Measurements from ENCODE around the gene LRRC47. TPM values are rescaled to one million over a fixed set of nuclear protein-coding genes. Genes with fewer than 3 reads are reported as not detected.

LRRC47 gene
- polyA plus RNA-seq, 1 donor from 2014 or later: 59.2 TPM

- Histone ChIP-seq H3F3A (ENCODE audit: insufficient read depth, low read length, poor library complexity, severe bottlenecking) (no peaks in the 10 kb centered on the region), H4K20me1 (ENCODE audit: insufficient read depth) (no peaks in the 10 kb centered on the region), H3K4me3 (ENCODE audit: low read length) (no peak overlapping the region), H3K9me2 (ENCODE audit: insufficient read depth, low read length) (no peaks in the 10 kb centered on the region), H3K36me3 (ENCODE audit: insufficient read depth, low read length) (no peaks in the 10 kb centered on the region), H2AFZ (ENCODE audit: low read depth, low read length) (no peak overlapping the region), H3K27ac (ENCODE audit: low read length) (no peak overlapping the region), H3K79me2 (replicated peaks; ENCODE audit: insufficient read depth, low read length) (no peaks in the 10 kb centered on the region), H3K4me2 (ENCODE audit: low read length) (no peak overlapping the region), H3K9me3 (ENCODE audit: low read length) (no peaks in the 10 kb centered on the region), H3K9ac (ENCODE audit: low read length) (no peak overlapping the region), H3K27me3 (ENCODE audit: insufficient read depth, low read depth, low read length) (no peaks in the 10 kb centered on the region)
- no peak for TF ChIP-seq EP300 (conservative IDR thresholded peaks at IDR 0.05; ENCODE audit: poor library complexity, severe bottlenecking)
- no peak for TF ChIP-seq TAF1 (IDR thresholded peaks at IDR 0.05; ENCODE audit: low read depth)
- no peak for TF ChIP-seq POLR2AphosphoS5 (IDR thresholded peaks at IDR 0.05)
- no peak for TF ChIP-seq MXI1 (conservative IDR thresholded peaks at IDR 0.05; ENCODE audit: poor library complexity, severe bottlenecking)
- no peak for TF ChIP-seq REST (IDR thresholded peaks at IDR 0.05; ENCODE audit: borderline replicate concordance)
- no peak for TF ChIP-seq SMC3 (conservative IDR thresholded peaks at IDR 0.05; ENCODE audit: poor library complexity)
These were observed 8.3 kb downstream of the LRRC47 start for GRCh38 chr1:3787745-3788605.

GRCh38 chr1:3787349-3787715 lies 9.0 kb downstream of the LRRC47 start:
- H3K9ac ChIP-seq (ENCODE audit: low read length): no peak overlapping the region
- TF ChIP-seq TAF1 (IDR thresholded peaks at IDR 0.05; ENCODE audit: low read depth): no peak
- TF ChIP-seq RAD21 (conservative IDR thresholded peaks at IDR 0.05): no peak
- TF ChIP-seq CTCF (IDR thresholded peaks at IDR 0.05; ENCODE audit: poor library complexity, severe bottlenecking): no peak
- no peak for TF ChIP-seq MXI1 (conservative IDR thresholded peaks at IDR 0.05; ENCODE audit: poor library complexity, severe bottlenecking)
- no peak for TF ChIP-seq REST (IDR thresholded peaks at IDR 0.05; ENCODE audit: borderline replicate concordance)
- TF ChIP-seq EZH2 (IDR thresholded peaks at IDR 0.05; ENCODE audit: borderline replicate concordance, insufficient read depth, low read length, poor library complexity, severe bottlenecking): no peak
- TF ChIP-seq SMC3 (conservative IDR thresholded peaks at IDR 0.05; ENCODE audit: poor library complexity): no peak
- no peak for TF ChIP-seq POLR2AphosphoS5 (IDR thresholded peaks at IDR 0.05)
- TF ChIP-seq EP300 (conservative IDR thresholded peaks at IDR 0.05; ENCODE audit: poor library complexity, severe bottlenecking): no peak
- H3K27ac ChIP-seq (ENCODE audit: low read length): no peak overlapping the region
- no peaks in the 10 kb centered on the region for H4K20me1 ChIP-seq (ENCODE audit: insufficient read depth)
- no peaks in the 10 kb centered on the region for H3K36me3 ChIP-seq (ENCODE audit: insufficient read depth, low read length)
- H3K27me3 ChIP-seq (ENCODE audit: insufficient read depth, low read depth, low read length): no peaks in the 10 kb centered on the region
- H3K9me3 ChIP-seq (ENCODE audit: low read length): no peaks in the 10 kb centered on the region
- H3K4me3 ChIP-seq (ENCODE audit: low read length): no peak overlapping the region
- H3K4me2 ChIP-seq (ENCODE audit: low read length): no peak overlapping the region
- H3K9me2 ChIP-seq (ENCODE audit: insufficient read depth, low read length): no peaks in the 10 kb centered on the region
- H3F3A ChIP-seq (ENCODE audit: insufficient read depth, low read length, poor library complexity, severe bottlenecking): no peaks in the 10 kb centered on the region
- H2AFZ ChIP-seq (ENCODE audit: low read depth, low read length): no peak overlapping the region
- no peaks in the 10 kb centered on the region for H3K79me2 ChIP-seq (replicated peaks; ENCODE audit: insufficient read depth, low read length)

Data from neural cell (in vitro differentiated cells).